H1 (cell line): Measurements from ENCODE around the gene NDRG2.

ENCODE experiments used
- CTCF ChIP-seq, 3 experiments: IDR thresholded peaks; 1 replicate in 2 of 3; 2 replicates in 1 of 3; pipeline versions ENCODE4 v1.5.1 to v1.6.1; 2011; ENCODE audit warnings: low read length in 3 of 3, mild to moderate bottlenecking in 3 of 3, inconsistent platforms in 2 of 3, low read depth in 1 of 3, moderate library complexity in 1 of 3; ENCODE audit not compliant: insufficient read depth in 1 of 3; ENCODE audit errors: control extremely low read depth in 1 of 3
- EP300 ChIP-seq, 2 experiments: IDR thresholded peaks; 1 replicate in 1 of 2; 2 replicates in 1 of 2; pipeline ENCODE4 v1.6.1; 2011 to 2012; ENCODE audit warnings: low read depth in 2 of 2, low read length in 2 of 2, mild to moderate bottlenecking in 2 of 2, borderline replicate concordance in 1 of 2, inconsistent platforms in 1 of 2, moderate library complexity in 1 of 2
- MAFK ChIP-seq: IDR thresholded peaks from 2 replicates; pipeline ENCODE4 v1.6.1; 2012; ENCODE audit warnings: low read depth, mild to moderate bottlenecking, improper control_type of control experiment, low read length
- POLR2A ChIP-seq, 2 experiments: IDR thresholded peaks; 1 replicate in 1 of 2; 2 replicates in 1 of 2; pipeline ENCODE4 v1.6.1; 2011; ENCODE audit warnings: low read depth in 2 of 2, low read length in 2 of 2, mild to moderate bottlenecking in 2 of 2; ENCODE audit errors: control extremely low read depth in 1 of 2
- TF ChIP-seq, protein P1 (sequence below): IDR thresholded peaks from 2 replicates; pipeline ENCODE4 v1.6.1; 2012; ENCODE audit warnings: low read length, inconsistent platforms

GRCh38 chr14:20973501-20973900 lies 51.4 kb downstream of the NDRG2 start:
- TF ChIP-seq CTCF (IDR thresholded peaks at IDR 0.05; ENCODE audit: control extremely low read depth in 1 of 3, insufficient read depth in 1 of 3, low read depth in 1 of 3, low read length in 3 of 3): no peak
- no peak for TF ChIP-seq POLR2A (IDR thresholded peaks at IDR 0.05; ENCODE audit: control extremely low read depth in 1 of 2, low read depth in 2 of 2, low read length in 2 of 2)
- TF ChIP-seq, protein P1, sequence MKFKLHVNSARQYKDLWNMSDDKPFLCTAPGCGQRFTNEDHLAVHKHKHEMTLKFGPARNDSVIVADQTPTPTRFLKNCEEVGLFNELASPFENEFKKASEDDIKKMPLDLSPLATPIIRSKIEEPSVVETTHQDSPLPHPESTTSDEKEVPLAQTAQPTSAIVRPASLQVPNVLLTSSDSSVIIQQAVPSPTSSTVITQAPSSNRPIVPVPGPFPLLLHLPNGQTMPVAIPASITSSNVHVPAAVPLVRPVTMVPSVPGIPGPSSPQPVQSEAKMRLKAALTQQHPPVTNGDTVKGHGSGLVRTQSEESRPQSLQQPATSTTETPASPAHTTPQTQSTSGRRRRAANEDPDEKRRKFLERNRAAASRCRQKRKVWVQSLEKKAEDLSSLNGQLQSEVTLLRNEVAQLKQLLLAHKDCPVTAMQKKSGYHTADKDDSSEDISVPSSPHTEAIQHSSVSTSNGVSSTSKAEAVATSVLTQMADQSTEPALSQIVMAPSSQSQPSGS: no peak
- no peak for TF ChIP-seq MAFK
- TF ChIP-seq EP300 (IDR thresholded peaks at IDR 0.05; ENCODE audit: borderline replicate concordance in 1 of 2, low read depth in 2 of 2, low read length in 2 of 2): no peak
